K562 (cell line): ENCODE measurements around the gene ZSCAN21. TPM values are rescaled to one million over a fixed set of nuclear protein-coding genes. Genes with fewer than 3 reads are reported as not detected.

Experiments used
- AFF4 ChIP-seq: sonication (generic); formaldehyde crosslinking; IDR thresholded peaks from 2 replicates; pipeline ENCODE4 v1.8.0; 2023; ENCODE audit warnings: mild to moderate bottlenecking, missing genetic modification reagents
- ATF4 ChIP-seq: fragments of 450-650 bp; formaldehyde crosslinking; IDR thresholded peaks from 2 replicates; pipeline ENCODE4 v1.4.0; 2022; ENCODE audit warnings: mild to moderate bottlenecking, moderate library complexity
- BCOR ChIP-seq: fragments of 450-650 bp; IDR thresholded peaks from 2 replicates; pipeline ENCODE4 v1.6.1; 2016
- CLOCK ChIP-seq: fragments of 250-450 bp; sonication (Bioruptor Pico); IDR thresholded peaks from 2 replicates; pipeline ENCODE4 v1.4.0; 2020; ENCODE audit warnings: mild to moderate bottlenecking, moderate library complexity, borderline replicate concordance
- DACH1 ChIP-seq: fragments of 450-650 bp; IDR thresholded peaks from 2 replicates; pipeline ENCODE4 v1.6.1; 2018; ENCODE audit not compliant: partially characterized antibody
- EHMT2 ChIP-seq: fragments of 450-650 bp; IDR thresholded peaks from 2 replicates; pipeline ENCODE4 v1.6.1; 2018; ENCODE audit warnings: antibody characterized with exemption
- ELF1 ChIP-seq: fragments of 200-800 bp; sonication (Bioruptor generic); IDR thresholded peaks from 2 replicates; pipeline ENCODE4 v1.6.1; 2016; ENCODE audit warnings: missing genetic modification characterization, missing compliant biosample characterization
- HDAC3 ChIP-seq: fragments of 450-650 bp; IDR thresholded peaks from 2 replicates; pipeline ENCODE4 v1.6.1; 2018; ENCODE audit warnings: borderline replicate concordance, mild to moderate bottlenecking, moderate library complexity; ENCODE audit not compliant: partially characterized antibody
- HNRNPL ChIP-seq: fragments of 200-400 bp; formaldehyde crosslinking; IDR thresholded peaks from 2 replicates; pipeline ENCODE4 v1.6.1; 2017; ENCODE audit warnings: low read depth, mild to moderate bottlenecking, low read length
- JUND ChIP-seq, 2 experiments: IDR thresholded peaks; 2 replicates in 1 of 2; 3 replicates in 1 of 2; pipeline ENCODE4 v1.6.1; 2011; ENCODE audit warnings: borderline replicate concordance in 2 of 2, low read depth in 2 of 2, low read length in 2 of 2, improper control_type of control experiment in 1 of 2, missing biosample characterization in 1 of 2, missing genetic modification characterization in 1 of 2, missing genetic modification reagents in 1 of 2
- NCOR1 ChIP-seq: fragments of 450-650 bp; IDR thresholded peaks from 2 replicates; pipeline ENCODE4 v1.6.1; 2016; ENCODE audit warnings: mild to moderate bottlenecking, moderate library complexity
- NFE2L1 ChIP-seq: fragments of 450-650 bp; IDR thresholded peaks from 2 replicates; pipeline ENCODE4 v1.6.1; 2016; ENCODE audit warnings: missing genetic modification characterization, low read depth, mild to moderate bottlenecking, missing compliant biosample characterization, moderate library complexity, borderline replicate concordance
- POU5F1 ChIP-seq: fragments of 150-350 bp; IDR thresholded peaks from 2 replicates; pipeline ENCODE4 v1.6.1; 2014; ENCODE audit warnings: borderline replicate concordance, low read length, low read depth, mild to moderate bottlenecking; ENCODE audit not compliant: partially characterized antibody
- RFX1 ChIP-seq: fragments of 450-650 bp; IDR thresholded peaks from 2 replicates; pipeline ENCODE4 v1.6.1; 2016; ENCODE audit warnings: mild to moderate bottlenecking, moderate library complexity
- SMC3 ChIP-seq: conservative IDR thresholded peaks from 2 replicates; pipeline ENCODE4 v1.6.1; 2011; ENCODE audit warnings: low read depth, low read length, improper control_type of control experiment; ENCODE audit not compliant: insufficient read depth
- TCFL5 ChIP-seq: fragments of 250-450 bp; sonication (Bioruptor Pico); conservative IDR thresholded peaks from 2 replicates; pipeline ENCODE4 v1.6.1; 2021; ENCODE audit warnings: mild to moderate bottlenecking, moderate library complexity, matching md5 sums
- TRIM24 ChIP-seq, 2 experiments: fragments of 450-650 bp; IDR thresholded peaks; 2 replicates each; pipeline ENCODE4 v1.6.1; 2016
- YY1 ChIP-seq, 3 experiments: IDR thresholded peaks; 2 replicates each; pipeline ENCODE4 v1.6.1; 2011; ENCODE audit warnings: low read length in 2 of 3, mild to moderate bottlenecking in 2 of 3, moderate library complexity in 2 of 3, borderline replicate concordance in 1 of 3, control low read depth in 1 of 3, low read depth in 1 of 3; ENCODE audit not compliant: insufficient read depth in 3 of 3, insufficient replicate concordance in 2 of 3, control insufficient read depth in 1 of 3, insufficient read length in 1 of 3; ENCODE audit errors: extremely low read depth in 1 of 3
- ZNF12 ChIP-seq: sonication (generic); formaldehyde crosslinking; IDR thresholded peaks from 2 replicates; pipeline ENCODE4 v1.4.0; 2020; ENCODE audit warnings: mild to moderate bottlenecking, missing genetic modification reagents
- ZNF274 ChIP-seq: IDR thresholded peaks from 2 replicates; pipeline ENCODE4 v1.6.1; 2011; ENCODE audit warnings: low read depth, mild to moderate bottlenecking, low read length, moderate library complexity, borderline replicate concordance
- polyA plus RNA-seq, 8 experiments: library from polyadenylated mRNA; depleted of rRNA in 4 of 8; stranded (reverse) in 5 of 8; unstranded in 3 of 8; fragments of >200 nt; fragmentation: Nextera tagmentation in 2 of 8; fragmentation: Illumina TruSeq in 1 of 8; extraction: Ambion mirVana in 2 of 8; extraction: Trizol in 1 of 8; gene quantifications; 2 replicates each; pipeline versions ENCODE4 v1.2.1 to v1.2.3, GENCODE V29; 2011 to 2014; ENCODE audit warnings: inconsistent platforms in 1 of 8, missing spikeins in 1 of 8
- total RNA-seq, 7 experiments: library from RNA; depleted of rRNA in 6 of 7; stranded (reverse); fragments of >200 nt in 6 of 7; fragmentation: Illumina TruSeq in 2 of 7; extraction: Trizol in 2 of 7; gene quantifications; 2 replicates each; pipeline versions ENCODE4 v1.2.1 to v1.2.3, GENCODE V29; 2011 to 2021; ENCODE audit warnings: low replicate concordance in 1 of 7

Gene ZSCAN21
- total and polyA plus RNA-seq, 9 of the 15 experiments (the other 6 are each of a cell fraction or from before 2014, with no cell fraction given), result 5.9 to 15.5 (median 13.2) TPM

DNA sequence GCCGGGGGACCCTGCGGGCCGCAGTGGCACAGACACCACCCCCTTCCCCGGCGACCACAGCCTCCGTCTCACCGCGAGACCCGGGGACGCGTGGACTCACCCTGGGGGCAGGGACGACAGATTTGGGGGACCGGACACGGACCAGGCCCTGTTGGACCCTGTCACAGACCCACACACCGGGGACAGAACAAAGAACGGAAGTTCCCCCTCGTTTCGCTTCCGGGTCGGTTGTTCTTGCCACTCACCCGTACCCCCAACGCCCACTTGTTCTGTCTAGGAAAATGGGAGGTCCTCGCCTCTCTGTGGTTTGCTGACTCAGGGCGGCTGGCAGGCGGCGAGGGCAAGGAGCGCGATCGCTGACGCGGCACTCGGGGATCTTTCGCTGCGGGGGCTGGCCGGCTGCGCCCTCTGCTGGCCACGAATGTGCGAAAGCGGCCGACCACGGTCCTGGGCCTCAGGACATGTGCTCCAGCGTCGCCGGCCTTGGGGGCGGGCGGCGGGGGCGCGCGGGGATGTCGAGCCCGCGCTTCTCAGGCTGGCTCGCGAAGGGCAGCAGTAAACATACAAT lies 32.0 kb downstream of the ZSCAN21 start, which contains the start of gene ZNF3 (continued):
- peak in 2 of 3 experiments; percentile 71 to 81 for TF ChIP-seq YY1 (IDR thresholded peaks at IDR 0.05; ENCODE audit: borderline replicate concordance in 1 of 3, control insufficient read depth in 1 of 3, extremely low read depth in 1 of 3, insufficient read depth in 3 of 3, insufficient read length in 1 of 3, insufficient replicate concordance in 2 of 3, low read depth in 1 of 3, low read length in 2 of 3)
- no peak for TF ChIP-seq ZNF12 (CRISPR knock-in tag)
- TF ChIP-seq SMC3, result peak; percentile 91
- TF ChIP-seq RFX1, result no peak
- peak; percentile 14 for TF ChIP-seq POU5F1
- TF ChIP-seq DACH1, result peak; percentile 28
- TF ChIP-seq EHMT2, result no peak
- TF ChIP-seq CLOCK (CRISPR knock-in tag), result no peak
- no peak for TF ChIP-seq BCOR
- peak; percentile 93 for TF ChIP-seq HNRNPL
- peak; percentile 99 for TF ChIP-seq AFF4 (CRISPR knock-in tag)
- no peak for TF ChIP-seq NFE2L1
- peak; percentile 74 for TF ChIP-seq NCOR1
- no peak for TF ChIP-seq ATF4
- no peak; the same call in 1 of the 2 replicates for TF ChIP-seq ZNF274
- TF ChIP-seq HDAC3, result no peak
- TF ChIP-seq TCFL5, result no peak
- TF ChIP-seq TRIM24 (IDR thresholded peaks at IDR 0.05), result peak in 1 of 2 experiments; percentile 68; a peak in 1 of 4 replicates
- TF ChIP-seq JUND (IDR thresholded peaks at IDR 0.05; ENCODE audit: borderline replicate concordance, low read depth, low read length), result peak; percentile 93
- no peak; the same call in 2 of the 3 replicates for TF ChIP-seq JUND (tag; IDR thresholded peaks at IDR 0.05; ENCODE audit: borderline replicate concordance, low read depth, low read length)
- TF ChIP-seq ELF1 (tag), result peak; percentile 71
